GM21360 (cell line): Measurements from ENCODE around the gene CSF2.

Source experiments
- ATAC-seq: cut with Tn5 transposase; IDR thresholded peaks from one replicate; pipeline ENCODE4 v1.9.1; 2021; ENCODE audit warnings: mild to moderate bottlenecking, moderate library complexity; ENCODE audit not compliant: unreplicated experiment

CSF2 gene

GRCh38 chr5:132073231-132074013 lies at the start of gene CSF2:
Gene CSF2 (plus strand): TSS chr5:132073789. CDS start chr5:132073824, 35 bp downstream.
- ATAC-seq = no peak

- ATAC-seq = no peak
Measured at GRCh38 chr5:132024117-132024435, 49.5 kb upstream of the CSF2 start.

- no peak for ATAC-seq
Measured at GRCh38 chr5:132024789-132025402, 48.7 kb upstream of the CSF2 start.

- ATAC-seq = no peak
Measured at GRCh38 chr5:132025403-132025971, 48.1 kb upstream of the CSF2 start.

- no peak for ATAC-seq
Measured at GRCh38 chr5:132026516-132027008, 47.0 kb upstream of the CSF2 start.

- ATAC-seq = no peak
Measured at GRCh38 chr5:132027027-132027426, 46.6 kb upstream of the CSF2 start.

- no peak for ATAC-seq
Measured at GRCh38 chr5:132029609-132030330, 43.8 kb upstream of the CSF2 start.

- ATAC-seq = no peak
Measured at GRCh38 chr5:132030610-132031009, 43.0 kb upstream of the CSF2 start.

- no peak for ATAC-seq
Measured at GRCh38 chr5:132032196-132032595, 41.4 kb upstream of the CSF2 start.

GRCh38 chr5:132033122-132033521 lies 40.5 kb upstream of the CSF2 start:
- ATAC-seq = no peak

GRCh38 chr5:132037353-132037752 lies 36.2 kb upstream of the CSF2 start:
- no peak for ATAC-seq

- ATAC-seq = no peak
Measured at GRCh38 chr5:132044207-132044606, 29.4 kb upstream of the CSF2 start.

- no peak for ATAC-seq
Measured at GRCh38 chr5:132046880-132047299, 26.7 kb upstream of the CSF2 start.

GRCh38 chr5:132049093-132049492 lies 24.5 kb upstream of the CSF2 start:
- ATAC-seq = no peak

- ATAC-seq = no peak
Measured at GRCh38 chr5:132049559-132049958, 24.0 kb upstream of the CSF2 start.

- ATAC-seq = no peak
Measured at GRCh38 chr5:132050136-132050535, 23.5 kb upstream of the CSF2 start.

- ATAC-seq = no peak
Measured at GRCh38 chr5:132050661-132051552, 22.7 kb upstream of the CSF2 start.

- ATAC-seq = no peak
Measured at GRCh38 chr5:132052520-132052919, 21.1 kb upstream of the CSF2 start.

- no peak for ATAC-seq
Measured at GRCh38 chr5:132053483-132053882, 20.1 kb upstream of the CSF2 start.

- no peak for ATAC-seq
Measured at GRCh38 chr5:132054031-132054696, 19.4 kb upstream of the CSF2 start.
